GM12891 (cell line): ENCODE results near the gene CD248.
"Not testable (repeated sequence)": the region's sequence is repeated elsewhere in the genome, so short reads cannot be mapped to it uniquely, and the experiment has no call there.

ENCODE experiments used
- DNase-seq: peaks from one replicate; pipeline ENCODE4 v3.0.0; 2011; ENCODE audit warnings: low spot score; ENCODE audit not compliant: insufficient read length
- FAIRE-seq: peaks from 2 replicates; lab custom pipeline; 2011; peaks lifted over from hg19 to GRCh38; lab: Jason Lieb, UNC
- PAX5 ChIP-seq: IDR thresholded peaks from 2 replicates; pipeline ENCODE4 v1.6.1; 2011; ENCODE audit warnings: low read length, moderate library complexity, mild to moderate bottlenecking; ENCODE audit not compliant: insufficient read depth, severe bottlenecking
- POLR2A ChIP-seq: IDR thresholded peaks from 2 replicates; pipeline ENCODE4 v1.6.1; 2011; ENCODE audit warnings: low read depth, low read length, control low read depth
- POLR2AphosphoS5 ChIP-seq: IDR thresholded peaks from 2 replicates; pipeline ENCODE4 v1.6.1; 2011; ENCODE audit warnings: low read depth, low read length, control low read depth
- POU2F2 ChIP-seq: IDR thresholded peaks from 2 replicates; pipeline ENCODE4 v1.6.1; 2011; ENCODE audit warnings: low read depth, mild to moderate bottlenecking, control low read depth, low read length, moderate library complexity
- SPI1 ChIP-seq: IDR thresholded peaks from 2 replicates; pipeline ENCODE4 v1.6.1; 2011; ENCODE audit warnings: low read depth, low read length, control low read depth
- TAF1 ChIP-seq: IDR thresholded peaks from 2 replicates; pipeline ENCODE4 v1.6.1; 2011; ENCODE audit warnings: low read depth, low read length, control low read depth

The CD248 gene

DNA sequence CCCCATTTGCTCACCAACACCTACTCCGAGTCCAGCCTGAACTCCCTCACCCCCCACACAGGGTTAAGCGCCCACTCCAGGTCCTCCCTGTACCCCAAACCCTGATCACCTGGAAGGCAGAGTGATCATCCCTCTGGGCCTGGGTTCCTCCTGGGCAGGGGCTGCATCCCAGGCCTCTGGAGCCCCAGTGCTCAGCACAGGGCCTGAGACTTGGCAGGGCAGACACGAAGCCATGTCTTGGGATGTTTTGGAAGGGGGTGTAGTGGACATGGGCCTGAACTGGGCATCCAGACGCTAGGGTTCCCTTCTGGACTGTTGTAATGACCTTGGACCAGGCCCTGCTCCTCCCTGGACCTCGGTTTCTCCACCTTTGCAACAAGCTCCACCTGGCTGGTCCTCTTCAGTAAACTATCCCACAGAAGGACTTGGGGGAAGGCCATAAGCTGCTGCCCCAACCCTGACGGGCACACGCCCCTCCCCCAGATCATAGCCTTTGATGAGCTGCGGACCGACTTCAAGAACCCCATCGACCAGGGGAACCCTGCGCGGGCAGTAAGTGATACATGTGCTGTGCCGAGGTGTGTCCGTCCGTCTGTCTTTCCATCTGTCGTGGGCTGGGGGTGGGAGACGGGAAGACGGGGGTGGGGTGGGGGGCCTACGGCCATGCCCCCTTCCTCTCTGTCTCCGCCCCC is 34.9 kb downstream of the CD248 start:
- TF ChIP-seq POLR2A: no peak
- TF ChIP-seq TAF1: no peak
- no peak for TF ChIP-seq SPI1
- TF ChIP-seq POU2F2: no peak
- no peak for TF ChIP-seq PAX5
- no peak; the same call in 1 of the 2 replicates for TF ChIP-seq POLR2AphosphoS5
- DNase-seq (no peak), FAIRE-seq (no peak)

- FAIRE-seq (no peak), DNase-seq (no peak)
- TF ChIP-seq SPI1 (no peak), POLR2A (no peak), POLR2AphosphoS5 (no peak), POU2F2 (no peak), TAF1 (no peak), PAX5 (no peak)
These were observed 35.8 kb downstream of the CD248 start for GRCh38 chr11:66281001-66281400.

- TF ChIP-seq POU2F2 (no peak), POLR2AphosphoS5 (no peak), SPI1 (no peak), TAF1 (no peak), POLR2A (no peak), PAX5 (no peak)
- FAIRE-seq: no peak
- no peak for DNase-seq
These were observed 36.4 kb downstream of the CD248 start for GRCh38 chr11:66280428-66280827.

DNA sequence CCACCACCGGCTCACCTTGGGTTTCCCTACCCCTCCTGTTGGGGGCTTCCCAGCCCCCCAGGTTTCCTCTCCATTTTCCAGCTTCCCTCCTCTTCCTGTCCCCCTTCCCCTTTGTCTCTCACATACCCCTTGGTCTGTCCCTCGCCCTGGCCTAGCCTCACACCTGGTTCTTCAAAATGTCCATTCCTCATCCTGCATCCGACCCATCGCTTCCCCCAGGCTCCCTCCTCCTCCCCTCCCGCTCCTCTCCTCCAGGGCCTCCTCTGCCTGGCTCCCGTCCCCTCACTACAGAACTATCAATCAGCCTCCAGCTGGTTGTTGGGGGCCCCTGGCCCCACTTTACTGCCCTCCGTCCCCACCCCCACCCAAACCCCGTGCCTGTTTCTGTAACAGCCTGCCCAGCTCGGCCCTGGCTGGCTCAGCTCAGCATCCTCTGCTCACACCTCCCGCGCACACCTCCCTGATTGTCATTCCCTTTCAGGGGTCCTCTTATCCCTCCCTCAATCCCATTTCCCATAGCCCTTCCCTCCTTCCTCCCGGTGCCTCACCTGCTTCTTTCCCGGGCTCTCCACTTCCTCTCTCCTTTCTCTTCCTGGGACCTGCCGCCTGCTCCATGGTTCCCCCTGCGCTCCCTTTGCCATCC is 37.6 kb downstream of the CD248 start:
- DNase-seq: no peak
- no peak for FAIRE-seq

DNA sequence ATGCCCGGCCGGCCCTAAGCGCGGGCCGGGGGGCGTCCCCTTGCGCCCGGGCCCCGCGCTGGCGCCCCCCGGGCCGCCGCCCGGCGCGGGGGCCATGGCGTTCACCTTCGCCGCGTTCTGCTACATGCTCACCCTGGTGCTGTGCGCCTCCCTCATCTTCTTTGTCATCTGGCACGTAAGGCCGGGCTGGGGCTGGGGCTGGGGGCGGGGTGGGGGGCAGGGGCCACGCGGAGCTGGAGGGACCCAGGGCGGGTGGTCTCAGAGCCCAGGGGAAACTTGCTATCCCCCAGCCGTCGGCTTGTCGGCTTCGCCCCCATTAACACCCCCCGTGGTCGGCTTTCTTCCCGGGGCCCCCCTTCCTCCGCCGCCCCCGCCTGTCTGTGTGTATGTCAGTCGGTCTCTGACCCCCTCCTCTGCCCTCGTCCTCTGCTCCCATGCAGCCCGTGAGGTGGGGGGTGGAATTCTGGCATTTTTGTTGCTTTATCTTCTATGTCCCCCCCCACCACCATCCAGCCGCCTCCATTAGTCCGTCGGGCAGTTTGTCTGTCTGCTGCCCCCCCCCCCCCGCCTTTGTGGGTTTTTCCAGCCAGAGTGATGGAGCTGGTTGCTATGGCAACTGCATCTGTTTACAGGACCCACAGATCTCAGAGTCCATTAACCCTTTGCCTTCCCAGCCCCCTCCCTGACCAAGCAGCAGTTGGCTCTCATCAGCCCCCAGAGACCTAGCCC is 38.3 kb downstream of the CD248 start:
- TF ChIP-seq PAX5 (no peak), TAF1 (no peak), POLR2A (peak; percentile 29; the same call in 1 of the 2 replicates)
- DNase-seq (no peak), FAIRE-seq (no peak)

More for the DNA sequence above, 37.6 kb downstream of the CD248 start:
- no peak for TF ChIP-seq TAF1
- TF ChIP-seq POLR2A: no peak
- no peak for TF ChIP-seq POU2F2
- TF ChIP-seq POLR2AphosphoS5: no peak
- no peak for TF ChIP-seq PAX5
- no peak for TF ChIP-seq SPI1

DNA sequence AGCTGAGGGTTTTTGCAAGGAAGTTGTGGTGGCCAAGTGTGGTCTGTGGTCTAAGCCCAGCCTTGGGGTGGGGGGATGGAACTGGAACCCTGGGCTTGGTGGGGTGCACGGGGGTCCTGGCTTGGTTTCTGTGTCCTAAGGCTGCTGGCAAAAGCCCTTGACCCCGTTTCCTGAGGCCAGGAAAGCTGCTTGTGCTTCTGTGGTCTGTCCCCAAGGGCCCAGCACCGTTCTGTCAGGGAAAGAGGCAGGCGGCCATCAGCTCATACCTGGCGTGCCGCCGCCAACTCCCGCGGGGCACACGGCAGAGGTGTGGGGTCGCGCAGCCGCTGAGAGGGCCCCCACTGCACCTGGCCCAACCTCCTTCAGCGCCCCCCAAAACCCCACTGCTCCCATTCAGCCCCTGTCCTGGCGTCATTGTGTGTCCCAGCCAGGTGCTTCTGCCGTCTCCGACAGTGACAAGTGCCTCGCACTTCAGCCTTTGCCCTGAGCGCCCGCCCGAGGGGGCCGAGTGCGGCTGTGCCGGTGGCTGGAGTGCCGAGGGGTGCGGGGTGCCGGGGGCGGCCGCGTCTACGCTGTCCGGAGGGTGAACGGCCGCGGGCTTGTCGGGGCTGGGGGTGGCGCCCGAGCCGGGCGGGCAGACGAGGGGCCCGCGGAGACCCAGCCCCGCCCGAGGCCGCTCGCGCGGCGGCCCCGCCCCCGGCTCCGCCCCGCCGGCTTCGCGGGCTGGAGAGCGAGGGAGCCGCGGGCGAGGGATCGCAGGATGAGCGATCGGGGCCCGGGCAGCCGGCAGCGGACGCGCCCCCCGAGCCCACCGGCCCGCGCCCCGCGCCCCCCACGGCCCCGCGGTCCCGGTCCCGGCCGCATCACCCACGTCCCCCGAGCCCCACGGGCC is 39.1 kb downstream of the CD248 start, which contains the start of gene CNIH2:
TSS of gene CNIH2 (plus strand) at position 705 of the 892 bp plus-strand sequence. CDS start 282 bp downstream, outside the sequence.
- peak; percentile 74 for DNase-seq
- FAIRE-seq: peak; percentile 76
- TF ChIP-seq SPI1 (no peak), POLR2AphosphoS5 (peak; percentile 57; the same call in 1 of the 2 replicates), POLR2A (no peak; the same call in 1 of the 2 replicates), TAF1 (no peak)

- not testable (repeated sequence) for DNase-seq, FAIRE-seq
These were observed 39.8 kb downstream of the CD248 start for GRCh38 chr11:66277064-66277463.

- FAIRE-seq, DNase-seq: not testable (repeated sequence)
- 0 out of 2 replicates have a peak, but pooled peaks have one; percentile 20 for TF ChIP-seq POLR2AphosphoS5
These were observed 40.2 kb downstream of the CD248 start for GRCh38 chr11:66276619-66277018.

GRCh38 chr11:66275984-66276612 is 40.7 kb downstream of the CD248 start:
- FAIRE-seq (no peak), DNase-seq (no peak)
- no peak for TF ChIP-seq PAX5
- no peak for TF ChIP-seq POU2F2
- TF ChIP-seq TAF1: no peak
- no peak for TF ChIP-seq SPI1
- no peak for TF ChIP-seq POLR2AphosphoS5
- TF ChIP-seq POLR2A: no peak
